ENCODE results near the gene LAMTOR5. TPM values are rescaled to one million over a fixed set of nuclear protein-coding genes. Genes with fewer than 3 reads are reported as not detected.

LAMTOR5 gene
- total and polyA plus RNA-seq, 10 of the 15 experiments (the other 5 are each of a cell fraction or from before 2014, with no cell fraction given): 64.1 to 613 (median 315) TPM

- no peak overlapping the region for H3K4me3 ChIP-seq
- no peak overlapping the region for H3K9ac ChIP-seq (ENCODE audit: control insufficient read depth, insufficient read depth, low read length)
- BruUV-seq (replicated peaks): no TSS peak
- SMC1A ChIA-PET (ENCODE audit: uncharacterized antibody, unreplicated experiment): interaction anchor here (0.6 to 5.0 kb wide), 10 partner anchors 16 to 92 kb away, joined by 3 to 37 read pairs (median 5); partner anchors contain the start of genes LAMTOR5 and RBM15
- TF ChIP-seq HDAC6 (IDR thresholded peaks at IDR 0.05; ENCODE audit: unreplicated experiment) (no peak), ZNF384 (IDR thresholded peaks at IDR 0.05; ENCODE audit: borderline replicate concordance, low read depth, low read length) (peak; percentile 40; the same call in 1 of the 2 replicates)
- H3K9me3 ChIP-seq (replicated peaks; ENCODE audit: control insufficient read depth, insufficient read depth, low read length): no peaks in the 10 kb centered on the region
- in situ Hi-C loops (cut with MboI): no loop called here
- peak overlapping the region; percentile 25; the same call in 1 of the 2 replicates for H2AFZ ChIP-seq (ENCODE audit: control insufficient read depth, low read depth, low read length)
- intact Hi-C loops (cut with micrococcal nuclease; ENCODE audit: unreplicated experiment): no loop called here
- H3K27me3 ChIP-seq (replicated peaks in 1 of 2; ENCODE audit: control insufficient read depth in 2 of 2, insufficient read depth in 2 of 2, low read length in 1 of 2): no peaks in the 10 kb centered on the region
- DNase-seq (ENCODE audit: low read depth, low spot score) (no peak), ATAC-seq (no peak), FAIRE-seq (no peak)
- H3K4me2 ChIP-seq (ENCODE audit: control insufficient read depth, insufficient read depth): peak overlapping the region; percentile 91
- POLR2A ChIA-PET: interaction anchor here (0.6 to 3.3 kb wide), 11 partner anchors 13 to 1629 kb away, joined by 3 to 28 read pairs (median 7); partner anchors contain the start of gene RBM15
- H3K27ac ChIP-seq (ENCODE audit: control insufficient read depth, insufficient read depth): peak overlapping the region; percentile 69
- RAD21 ChIA-PET (ENCODE audit: unreplicated experiment): interaction anchor here (1.0 to 3.7 kb wide), 4 partner anchors 20 to 176 kb away, joined by 3 to 35 read pairs (median 16); partner anchors contain the start of gene RBM15
- H3K36me3 ChIP-seq (ENCODE audit: control insufficient read depth in 2 of 2, insufficient read depth in 2 of 2, low read length in 1 of 2): no peaks in the 10 kb centered on the region
- no peaks in the 10 kb centered on the region for H4K20me1 ChIP-seq (ENCODE audit: control insufficient read depth, insufficient read depth)
- WGBS (ENCODE audit: insufficient coverage, insufficient replicate concordance, low lambda C conversion rate, missing lambda C conversion rate): 75% methylated on average over 4 of the region's 5 CpGs
- CTCF ChIA-PET: interaction anchor here (0.7 to 4.8 kb wide), 11 partner anchors 11 to 176 kb away, joined by 3 to 21 read pairs (median 5); partner anchors contain the start of gene RBM15
- peaks cover 25% of the 10 kb centered on the region for H3K4me1 ChIP-seq (ENCODE audit: control insufficient read depth, insufficient read depth, low read length)
- no peaks in the 10 kb centered on the region for H3K79me2 ChIP-seq (ENCODE audit: control insufficient read depth, insufficient read depth, low read length)
Observed at GRCh38 chr1:110383251-110383990, 24.1 kb downstream of the LAMTOR5 start.

GRCh38 chr1:110380672-110381283, 26.7 kb downstream of the LAMTOR5 start:
- H3K36me3 ChIP-seq (ENCODE audit: control insufficient read depth in 2 of 2, insufficient read depth in 2 of 2, low read length in 1 of 2): peaks cover 0 to 6% of the 10 kb centered on the region in 2 experiments; a peak in 1 of 4 replicates
- 0 out of 2 replicates have a peak overlapping the region, but pooled peaks have one; percentile 15 for H3K27ac ChIP-seq (ENCODE audit: control insufficient read depth, insufficient read depth)
- intact Hi-C loops (cut with micrococcal nuclease; ENCODE audit: unreplicated experiment) (no loop called here), in situ Hi-C loops (cut with MboI) (no loop called here)
- no peak overlapping the region for H3K4me2 ChIP-seq (ENCODE audit: control insufficient read depth, insufficient read depth)
- ChIA-PET CTCF (interaction anchor here (0.7 to 2.0 kb wide), 6 partner anchors 8 to 177 kb away, joined by 3 to 6 read pairs (median 3); no protein-coding TSS in a partner anchor), SMC1A (ENCODE audit: uncharacterized antibody, unreplicated experiment) (interaction anchor here (2.0 to 5.0 kb wide), 3 partner anchors 14 to 43 kb away, joined by 4 to 37 read pairs (median 6); partner anchors contain the start of gene RBM15), RAD21 (ENCODE audit: unreplicated experiment) (no interaction called here), POLR2A (no interaction called here)
- 13% methylated on average over 9 of the region's 10 CpGs for WGBS (ENCODE audit: insufficient coverage, insufficient replicate concordance, low lambda C conversion rate, missing lambda C conversion rate)
- H4K20me1 ChIP-seq (ENCODE audit: control insufficient read depth, insufficient read depth): no peaks in the 10 kb centered on the region
- ATAC-seq (no peak), FAIRE-seq (no peak), DNase-seq (ENCODE audit: low read depth, low spot score) (no peak)
- H3K9ac ChIP-seq (ENCODE audit: control insufficient read depth, insufficient read depth, low read length): no peak overlapping the region
- H3K27me3 ChIP-seq (replicated peaks in 1 of 2; ENCODE audit: control insufficient read depth in 2 of 2, insufficient read depth in 2 of 2, low read length in 1 of 2): no peaks in the 10 kb centered on the region
- peaks cover 19% of the 10 kb centered on the region for H3K4me1 ChIP-seq (ENCODE audit: control insufficient read depth, insufficient read depth, low read length)
- no TSS peak for BruUV-seq (replicated peaks)
- H3K4me3 ChIP-seq: no peak overlapping the region
- H2AFZ ChIP-seq (ENCODE audit: control insufficient read depth, low read depth, low read length): no peak overlapping the region
- H3K9me3 ChIP-seq (replicated peaks; ENCODE audit: control insufficient read depth, insufficient read depth, low read length): no peaks in the 10 kb centered on the region
- H3K79me2 ChIP-seq (ENCODE audit: control insufficient read depth, insufficient read depth, low read length): no peaks in the 10 kb centered on the region
- TF ChIP-seq POLR2A (IDR thresholded peaks at IDR 0.05; ENCODE audit: low read depth, low read length) (no peak), PML (IDR thresholded peaks at IDR 0.05; ENCODE audit: low read length) (no peak), ZBTB40 (IDR thresholded peaks at IDR 0.05; ENCODE audit: borderline replicate concordance) (no peak), ZNF384 (IDR thresholded peaks at IDR 0.05; ENCODE audit: borderline replicate concordance, low read depth, low read length) (no peak), FOXM1 (IDR thresholded peaks at IDR 0.05; ENCODE audit: low read depth, low read length) (no peak), STAT3 (IDR thresholded peaks at IDR 0.05; ENCODE audit: low read depth, low read length) (no peak), LARP7 (IDR thresholded peaks at IDR 0.05) (no peak), ESRRA (IDR thresholded peaks at IDR 0.05; ENCODE audit: low read length) (no peak), RFX5 (IDR thresholded peaks at IDR 0.05; ENCODE audit: low read depth, low read length) (no peak)
